ENCODE results near the gene SPTSSB.

SPTSSB gene

GRCh38 chr3:161390200-161390599 lies 18.9 kb upstream of the SPTSSB start:
- DNase-seq (ENCODE audit: low read depth) = no peak

- DNase-seq (ENCODE audit: low read depth) = no peak
Observed at GRCh38 chr3:161389445-161390035, 18.2 kb upstream of the SPTSSB start.

GRCh38 chr3:161388855-161389254 lies 17.5 kb upstream of the SPTSSB start:
- DNase-seq (ENCODE audit: low read depth) = no peak

- no peak for DNase-seq (ENCODE audit: low read depth)
Observed at GRCh38 chr3:161386991-161387770, 15.9 kb upstream of the SPTSSB start.

- no peak for DNase-seq (ENCODE audit: low read depth)
Observed at GRCh38 chr3:161372321-161373260, 1.3 kb upstream of the SPTSSB start.

GRCh38 chr3:161369531-161369930 lies 1.8 kb downstream of the SPTSSB start:
- no peak for DNase-seq (ENCODE audit: low read depth)

GRCh38 chr3:161366094-161366493 lies 5.2 kb downstream of the SPTSSB start:
- DNase-seq (ENCODE audit: low read depth) = no peak

GRCh38 chr3:161358488-161358887 lies 12.8 kb downstream of the SPTSSB start:
- DNase-seq (ENCODE audit: low read depth) = no peak

- DNase-seq (ENCODE audit: low read depth) = no peak
Observed at GRCh38 chr3:161356287-161356686, 15.0 kb downstream of the SPTSSB start.

- DNase-seq (ENCODE audit: low read depth) = no peak
Observed at GRCh38 chr3:161355508-161355907, 15.8 kb downstream of the SPTSSB start.

GRCh38 chr3:161354554-161354953 lies 16.8 kb downstream of the SPTSSB start:
- no peak for DNase-seq (ENCODE audit: low read depth)

- no peak for DNase-seq (ENCODE audit: low read depth)
Observed at GRCh38 chr3:161351330-161351729, 20.0 kb downstream of the SPTSSB start.

GRCh38 chr3:161350916-161351315 lies 20.4 kb downstream of the SPTSSB start:
- no peak for DNase-seq (ENCODE audit: low read depth)

- DNase-seq (ENCODE audit: low read depth) = no peak
Observed at GRCh38 chr3:161349529-161350312, 21.6 kb downstream of the SPTSSB start.

- DNase-seq (ENCODE audit: low read depth) = no peak
Observed at GRCh38 chr3:161348796-161349400, 22.4 kb downstream of the SPTSSB start.

- no peak for DNase-seq (ENCODE audit: low read depth)
Observed at GRCh38 chr3:161347726-161348125, 23.6 kb downstream of the SPTSSB start.

GRCh38 chr3:161345023-161345422 lies 26.3 kb downstream of the SPTSSB start:
- no peak for DNase-seq (ENCODE audit: low read depth)

- DNase-seq (ENCODE audit: low read depth) = no peak
Observed at GRCh38 chr3:161343986-161344385, 27.3 kb downstream of the SPTSSB start.

- DNase-seq (ENCODE audit: low read depth) = no peak
Observed at GRCh38 chr3:161343540-161343939, 27.8 kb downstream of the SPTSSB start.

- DNase-seq (ENCODE audit: low read depth) = no peak
Observed at GRCh38 chr3:161342629-161343028, 28.7 kb downstream of the SPTSSB start.
